ENCODE measurements around the gene KRTAP12-1.
"Not testable (repeated sequence)": the region's sequence is repeated elsewhere in the genome, so short reads cannot be mapped to it uniquely, and the experiment has no call there.

Gene KRTAP12-1

GRCh38 chr21:44638506-44639330 lies 43.2 kb downstream of the KRTAP12-1 start:
- not testable (repeated sequence) for DNase-seq

- DNase-seq: not testable (repeated sequence)
Measured at GRCh38 chr21:44637851-44638348, 44.1 kb downstream of the KRTAP12-1 start.

GRCh38 chr21:44637018-44637850 lies 44.7 kb downstream of the KRTAP12-1 start, which contains the start of gene KRTAP10-10:
Gene KRTAP10-10, plus strand, starts transcription at chr21:44637356. Its CDS starts 62 bp downstream, at chr21:44637418.
- no peak for DNase-seq

GRCh38 chr21:44636209-44637017 lies 45.5 kb downstream of the KRTAP12-1 start:
- DNase-seq: no peak

GRCh38 chr21:44632067-44632466 lies 49.9 kb downstream of the KRTAP12-1 start:
- DNase-seq: no peak

All from fibroblast of upper back skin (primary cell).